HG03432 (cell line): ENCODE measurements around the gene AP1G2.

Experiments used
- ATAC-seq: cut with Tn5 transposase; IDR thresholded peaks from one replicate; pipeline ENCODE4 v1.9.1; 2021; ENCODE audit warnings: mild to moderate bottlenecking, moderate library complexity; ENCODE audit not compliant: unreplicated experiment

The AP1G2 gene

DNA sequence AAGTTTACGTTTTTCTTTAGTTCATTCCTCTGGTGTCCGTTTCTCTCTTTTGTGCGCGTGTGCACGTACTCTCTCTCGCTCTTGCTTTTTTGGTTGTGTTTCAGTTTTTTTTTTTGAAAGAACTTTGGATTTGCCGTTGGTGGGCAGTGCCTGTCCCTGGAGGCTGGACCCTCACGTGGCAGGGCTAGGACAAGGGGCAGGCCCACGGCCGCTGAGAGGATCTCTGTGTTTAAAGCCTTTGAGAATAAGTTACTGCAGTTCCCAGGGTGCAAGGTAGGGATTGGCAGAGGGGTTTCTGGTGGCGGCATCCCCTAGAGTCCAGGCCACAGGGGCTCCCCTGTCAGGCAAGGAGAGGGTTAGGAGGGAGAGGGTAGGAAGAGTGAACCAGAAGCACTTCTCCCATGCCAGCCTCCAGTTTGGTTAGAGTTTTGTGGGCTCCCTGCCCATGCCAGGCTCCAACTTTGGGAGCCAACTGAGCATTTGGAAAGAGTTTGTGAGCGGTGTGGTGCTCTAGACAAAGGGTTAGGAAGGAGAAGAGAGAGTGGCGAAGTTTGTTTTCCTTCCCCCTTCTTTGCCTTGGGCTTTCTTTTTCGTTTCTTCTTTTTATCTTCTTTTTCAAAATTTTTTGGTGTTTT lies 46.6 kb downstream of the AP1G2 start:
- ATAC-seq: no peak

DNA sequence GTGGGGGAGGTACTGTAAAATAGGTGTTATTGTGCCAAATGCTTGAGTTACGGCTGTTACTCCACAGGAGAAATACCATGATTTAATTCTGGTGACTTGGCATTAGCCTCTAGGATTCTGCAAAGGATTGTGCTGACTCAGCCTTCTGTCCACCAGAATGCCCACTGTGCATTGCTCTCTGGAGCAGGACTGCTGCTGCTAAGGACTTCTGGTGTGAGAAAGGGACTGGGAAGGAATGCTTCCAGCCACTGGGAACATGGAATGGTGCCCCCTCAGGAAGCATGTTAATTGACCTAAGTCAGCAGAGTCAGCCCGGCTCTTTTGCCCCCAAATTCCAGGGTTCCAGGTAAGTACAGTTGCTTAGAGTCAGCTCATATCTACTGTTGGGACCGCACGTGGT lies 48.9 kb downstream of the AP1G2 start:
- no peak for ATAC-seq

DNA sequence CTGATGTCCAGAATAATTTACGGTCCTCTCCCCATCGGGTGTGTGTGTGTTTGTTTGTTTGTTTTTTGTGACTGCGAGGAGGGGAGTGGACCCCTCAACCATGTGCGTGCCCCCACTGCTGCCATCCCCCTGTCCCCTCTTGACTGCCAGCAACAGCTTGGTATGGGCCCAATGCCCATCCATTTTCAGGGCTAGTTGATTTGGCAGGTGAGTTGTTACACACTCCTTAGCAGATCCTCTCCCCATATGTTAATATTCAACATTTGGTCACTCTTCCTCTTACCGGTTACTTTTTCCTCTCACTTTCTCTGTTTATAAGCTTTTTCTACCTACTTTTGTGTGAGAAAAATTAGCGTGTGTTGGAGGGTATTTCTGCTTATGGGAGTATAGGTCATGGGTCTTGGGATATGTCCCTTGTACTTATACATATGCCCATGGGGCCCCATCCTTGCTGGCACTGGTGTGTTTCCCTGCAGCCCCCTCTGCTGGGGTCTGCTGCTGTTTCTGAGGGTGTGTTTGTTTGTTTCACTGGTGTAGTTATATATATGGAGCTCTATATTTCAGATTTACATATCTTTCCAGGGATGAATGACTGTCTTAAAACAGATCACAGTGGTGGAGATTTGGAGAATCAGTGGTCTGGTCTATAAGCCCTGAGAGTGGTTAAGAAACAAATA lies 49.8 kb downstream of the AP1G2 start:
- ATAC-seq: no peak

DNA sequence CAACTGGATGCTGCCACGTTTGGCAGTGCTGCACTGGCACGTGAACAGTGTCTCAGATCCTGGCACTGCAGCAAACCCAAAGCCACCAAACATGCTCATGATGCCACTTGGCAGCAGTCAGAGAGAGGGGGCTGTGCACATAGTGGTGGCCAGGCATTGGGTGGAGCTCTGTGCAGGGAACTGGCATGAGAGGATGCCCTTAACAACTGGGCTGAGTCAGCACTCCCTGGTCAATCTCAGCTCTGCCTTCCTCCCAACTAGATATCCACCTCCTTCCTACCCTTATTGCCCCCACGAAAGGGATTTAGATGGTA lies 53.0 kb downstream of the AP1G2 start:
- no peak for ATAC-seq

DNA sequence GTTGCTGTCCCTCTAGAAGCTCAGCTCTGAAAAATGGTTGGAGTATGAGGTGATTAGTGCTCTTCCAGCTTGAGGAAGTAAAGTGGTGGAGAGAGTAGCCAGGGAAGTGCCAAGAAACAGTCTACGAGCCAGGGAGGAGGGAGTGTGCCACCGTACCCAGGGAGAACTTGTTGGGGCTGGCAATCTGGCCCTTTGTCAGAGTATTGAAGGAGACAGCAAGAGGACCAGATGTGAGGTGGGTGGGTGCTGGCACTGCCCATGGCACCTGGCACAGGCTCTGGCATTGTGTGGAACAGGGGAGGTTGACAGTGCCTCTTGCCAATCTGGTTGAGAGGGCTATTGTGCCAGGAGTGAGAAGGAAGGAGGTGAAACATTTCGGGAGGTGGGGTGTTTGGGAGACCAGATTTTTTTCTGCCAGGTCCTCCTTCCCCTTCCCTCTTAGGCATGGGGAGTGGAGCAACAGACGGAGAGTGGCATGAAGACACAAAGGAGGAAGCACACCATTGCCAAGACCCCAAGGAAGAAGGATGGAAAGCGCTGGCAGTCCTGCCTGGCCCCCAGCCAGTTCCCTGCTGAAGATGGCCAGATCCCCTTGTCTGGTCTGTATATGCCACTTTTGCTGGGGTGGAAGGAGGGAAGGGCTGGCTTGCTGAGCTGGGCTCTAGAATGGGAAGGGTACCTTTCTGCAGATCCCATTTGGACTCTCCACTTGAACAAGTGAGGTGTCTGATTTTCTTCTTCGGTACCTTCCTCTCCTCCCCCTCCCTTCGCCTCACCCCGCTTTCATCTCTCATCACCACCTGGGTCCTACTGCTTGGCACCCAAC lies 53.6 kb downstream of the AP1G2 start:
- no peak for ATAC-seq

DNA sequence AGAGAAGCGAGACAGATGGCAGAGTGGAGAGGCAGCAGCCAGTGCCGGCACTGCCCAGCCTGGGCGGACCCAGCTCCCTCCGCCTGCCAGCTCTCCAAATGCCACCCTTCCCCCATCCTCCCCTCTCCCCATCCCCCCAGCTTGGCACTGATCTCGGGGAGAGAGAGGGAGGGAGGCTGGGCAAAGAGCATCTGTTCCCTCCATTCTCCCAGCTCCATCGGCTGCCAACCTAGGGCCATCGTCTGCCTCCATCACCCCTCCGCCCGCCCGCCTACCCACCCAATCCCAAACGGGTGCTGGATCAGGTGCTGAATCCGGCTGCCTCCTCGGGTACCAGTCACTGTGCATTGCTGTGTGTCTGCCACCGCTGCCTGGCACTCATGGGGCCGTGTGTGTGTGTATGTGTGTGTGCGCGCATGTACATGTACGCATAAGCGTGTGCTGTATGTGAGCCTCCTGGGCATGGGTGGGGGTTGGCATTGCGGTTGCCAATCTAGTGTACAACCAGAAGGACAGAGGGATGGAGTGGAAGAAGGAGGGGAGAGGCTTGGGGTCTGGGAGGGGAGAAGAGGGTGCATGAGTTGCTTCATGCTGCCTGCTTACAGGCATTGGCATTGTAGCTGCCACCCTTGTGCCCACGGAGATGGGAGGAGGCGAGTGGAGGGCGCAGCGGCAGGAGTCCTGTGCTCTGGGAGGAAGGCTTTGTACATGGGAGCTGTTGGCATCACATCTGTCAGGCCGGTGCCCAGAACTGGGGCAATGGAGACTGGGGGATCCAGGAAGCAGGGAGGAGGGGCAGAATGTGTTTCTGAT lies 54.4 kb downstream of the AP1G2 start:
- ATAC-seq: no peak

DNA sequence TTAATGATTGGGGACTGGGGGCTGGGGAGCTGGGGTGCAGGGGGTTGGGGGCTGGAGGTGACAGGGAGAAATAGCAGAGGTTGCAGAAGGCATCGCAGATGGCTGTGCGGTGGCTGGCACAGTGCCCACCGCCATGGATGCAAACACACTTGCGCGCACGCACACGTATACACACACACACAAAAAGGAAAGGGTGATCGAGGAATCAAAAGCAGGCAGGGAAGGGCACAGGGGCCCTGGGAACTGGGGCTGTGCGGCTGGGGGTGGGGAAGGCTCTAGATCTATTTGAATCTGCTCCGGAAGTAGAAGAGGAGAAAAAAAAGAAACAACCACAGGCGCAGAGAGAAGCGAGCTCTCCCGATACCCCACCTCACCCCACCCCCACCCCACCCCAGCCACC lies 55.4 kb downstream of the AP1G2 start:
- no peak for ATAC-seq
